ENCODE measurements around the gene RIN3. TPM values are rescaled to one million over a fixed set of nuclear protein-coding genes. Genes with fewer than 3 reads are reported as not detected.

The RIN3 gene
- polyA plus RNA-seq, 3 donors = 4.6 to 5.5 (median 4.9) TPM

DNA sequence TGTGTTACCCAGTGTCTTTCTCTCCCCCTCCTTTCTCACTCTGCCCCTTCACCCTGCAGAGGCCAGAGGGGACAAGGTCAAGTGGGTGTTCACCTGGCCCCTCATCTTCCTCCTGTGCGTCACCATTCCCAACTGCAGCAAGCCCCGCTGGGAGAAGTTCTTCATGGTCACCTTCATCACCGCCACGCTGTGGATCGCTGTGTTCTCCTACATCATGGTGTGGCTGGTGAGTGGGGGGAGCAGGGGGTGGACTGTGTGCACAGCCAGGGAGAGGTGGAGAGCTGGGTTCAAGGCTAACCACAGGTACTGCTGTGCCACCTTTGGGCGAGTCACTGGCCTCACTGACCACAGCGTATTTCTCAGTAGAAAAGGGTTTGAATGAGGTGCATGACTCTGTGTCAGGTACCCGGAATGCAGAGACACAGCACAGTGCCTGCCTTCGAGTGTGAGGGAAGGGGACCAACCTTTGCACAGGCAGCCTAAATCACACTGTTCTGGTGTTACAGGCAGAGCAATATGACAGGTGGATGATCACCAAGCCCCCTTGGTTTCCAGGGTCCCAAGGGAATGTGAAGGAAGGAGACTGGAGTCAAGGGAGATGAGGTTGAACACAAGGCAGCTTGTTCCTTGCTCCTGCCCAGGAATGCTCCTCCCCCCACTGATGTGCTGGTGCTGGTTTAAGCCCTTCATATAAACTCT, 30.8 kb upstream of the RIN3 start:
- no peak for DNase-seq (ENCODE audit: low read depth in 3 of 3, low spot score in 2 of 3)

GRCh38 chr14:92484132-92484823, 29.3 kb upstream of the RIN3 start:
- no peak for DNase-seq (ENCODE audit: low read depth in 3 of 3, low spot score in 2 of 3)

- no peak for DNase-seq (ENCODE audit: low read depth in 3 of 3, low spot score in 2 of 3)
These were observed 26.7 kb upstream of the RIN3 start for GRCh38 chr14:92486881-92487280.

DNA sequence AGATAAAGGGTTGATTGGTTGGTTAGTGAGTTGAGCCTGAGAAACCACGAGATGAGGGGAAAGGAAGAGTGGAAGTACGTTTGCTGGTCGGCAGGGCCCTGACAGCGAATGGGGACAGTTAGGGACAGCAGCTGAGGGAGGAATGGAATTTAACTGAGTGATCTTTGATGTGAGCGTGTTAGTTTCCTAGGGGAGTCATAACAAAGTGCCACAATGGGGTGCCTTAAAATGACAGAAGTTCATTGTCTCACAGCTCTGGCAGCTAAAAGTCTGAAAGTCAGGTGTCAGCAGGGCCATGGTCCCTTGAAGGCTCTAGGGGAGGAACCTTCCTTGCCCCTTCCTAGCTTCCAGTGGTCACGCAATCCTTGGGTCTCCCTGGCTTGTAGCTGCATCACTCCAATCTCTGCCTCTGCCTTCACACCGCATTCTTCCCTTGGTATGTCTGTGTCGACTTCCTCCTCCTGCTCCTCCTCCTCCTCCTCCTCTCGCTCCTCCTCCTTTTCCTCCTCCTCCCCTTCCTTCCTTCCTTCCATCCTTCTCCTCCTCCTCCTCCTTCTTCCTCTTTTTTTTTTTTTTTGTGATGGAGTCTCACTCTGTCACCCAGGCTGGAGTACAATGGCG, 26.0 kb upstream of the RIN3 start:
- DNase-seq (ENCODE audit: low read depth in 3 of 3, low spot score in 2 of 3) = no peak

DNA sequence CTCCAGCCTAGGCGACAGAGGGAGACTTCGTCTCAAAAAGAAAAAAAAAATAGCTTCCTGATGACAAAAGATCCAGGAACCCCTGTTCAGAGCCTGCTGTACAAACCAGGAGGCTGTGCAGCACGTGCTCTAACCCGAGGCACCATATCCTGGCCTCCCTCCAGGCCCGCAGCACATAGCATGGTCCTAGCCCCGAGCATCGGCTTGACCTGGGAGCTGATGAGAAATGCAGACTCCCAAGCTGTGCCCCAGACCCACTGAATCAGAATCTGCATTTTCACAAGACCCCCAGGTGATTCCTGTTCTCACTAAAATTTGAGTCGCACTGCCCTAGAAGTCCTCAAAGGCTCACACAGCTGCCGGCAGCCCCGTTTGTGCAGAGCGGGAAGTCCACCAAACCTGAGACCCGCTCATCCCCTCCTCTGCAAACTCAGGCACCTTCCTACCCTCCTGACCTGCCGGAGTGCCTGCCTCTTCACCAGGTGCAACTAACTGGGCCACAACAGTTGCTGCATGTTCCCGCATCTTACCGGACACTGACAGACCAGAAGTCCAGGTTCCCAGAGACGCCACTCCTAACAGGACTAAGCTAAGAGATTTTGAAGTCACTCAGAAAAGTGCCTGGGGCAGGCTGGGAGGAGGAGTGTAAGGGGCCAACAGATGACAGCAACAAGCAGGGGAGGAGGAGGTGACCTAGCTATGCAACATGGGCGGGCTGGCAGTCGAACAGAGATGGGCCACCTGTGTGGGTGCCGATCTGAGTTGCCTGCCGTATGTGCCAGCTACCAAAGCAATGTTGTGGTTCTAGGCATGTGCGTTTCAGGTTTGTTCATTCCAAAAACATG, 24.0 kb upstream of the RIN3 start:
- no peak for DNase-seq (ENCODE audit: low read depth in 3 of 3, low spot score in 2 of 3)

GRCh38 chr14:92490239-92490959, 23.2 kb upstream of the RIN3 start:
- DNase-seq (ENCODE audit: low read depth in 3 of 3, low spot score in 2 of 3) = no peak

DNA sequence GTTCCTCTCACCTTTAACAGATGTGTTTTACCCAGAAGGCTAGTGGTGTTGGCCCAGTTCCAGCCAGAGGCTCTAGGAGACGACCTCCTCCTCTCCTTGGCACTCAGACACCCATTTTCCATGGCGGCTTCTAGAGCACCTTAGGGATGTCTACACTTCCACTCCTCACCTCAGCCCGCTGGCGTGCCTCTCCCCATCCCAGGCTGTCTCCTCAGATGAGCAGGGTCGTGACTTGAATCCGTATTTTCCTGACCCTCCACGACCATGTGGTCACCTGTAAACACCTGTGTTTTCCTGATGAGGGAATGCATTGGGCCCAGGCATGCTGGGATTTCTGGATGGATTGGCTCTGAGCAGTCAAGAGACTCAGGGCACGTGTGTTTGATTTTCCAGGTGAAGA, 21.8 kb upstream of the RIN3 start:
- no peak for DNase-seq (ENCODE audit: low read depth in 3 of 3, low spot score in 2 of 3)

GRCh38 chr14:92492258-92492657, 21.3 kb upstream of the RIN3 start:
- no peak for DNase-seq (ENCODE audit: low read depth in 3 of 3, low spot score in 2 of 3)

DNA sequence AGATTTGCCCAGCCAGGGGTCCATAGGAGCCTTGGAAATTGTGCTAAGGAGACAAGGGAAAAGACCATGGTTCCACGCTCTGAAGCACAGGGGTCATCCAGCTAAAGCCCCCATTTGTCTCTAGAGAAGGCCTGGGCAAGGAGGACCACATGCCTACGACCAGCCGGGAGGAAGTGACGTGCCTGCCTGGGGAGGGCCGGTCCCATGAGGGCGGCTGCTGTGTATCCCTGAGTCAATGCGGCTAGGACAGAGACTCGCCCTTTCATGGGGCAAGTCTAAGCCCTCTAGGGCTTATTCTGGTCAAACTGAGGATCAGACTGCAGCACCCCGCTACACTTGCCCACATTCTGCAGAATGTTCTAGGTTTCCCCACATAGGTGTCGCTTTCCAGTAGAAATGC, 20.6 kb upstream of the RIN3 start:
- DNase-seq (ENCODE audit: low read depth in 3 of 3, low spot score in 2 of 3) = no peak

- DNase-seq (ENCODE audit: low read depth in 3 of 3, low spot score in 2 of 3) = no peak
These were observed 20.1 kb upstream of the RIN3 start for GRCh38 chr14:92493492-92493891.

GRCh38 chr14:92494512-92494911, 19.1 kb upstream of the RIN3 start:
- no peak for DNase-seq (ENCODE audit: low read depth in 3 of 3, low spot score in 2 of 3)

DNA sequence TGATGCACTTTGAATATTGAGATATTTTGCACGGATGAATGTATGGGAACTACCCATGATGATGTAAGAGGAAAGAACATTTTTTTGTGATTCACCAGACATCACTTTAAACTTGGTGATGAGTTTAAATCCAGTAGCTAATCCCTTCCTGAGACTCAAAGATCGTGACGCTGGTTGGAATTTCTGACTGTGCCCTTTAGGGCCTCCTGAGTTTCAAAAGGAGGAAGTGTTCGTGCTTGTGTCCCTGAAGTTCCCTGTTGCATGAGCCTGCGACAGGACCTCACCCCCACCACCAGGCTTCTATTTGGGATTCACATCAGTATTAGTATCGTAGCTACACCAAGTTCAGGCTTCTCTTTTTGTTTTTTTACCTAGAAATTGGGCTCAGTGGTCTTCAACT, 18.6 kb upstream of the RIN3 start:
- no peak for DNase-seq (ENCODE audit: low read depth in 3 of 3, low spot score in 2 of 3)

GRCh38 chr14:92496191-92496857, 17.3 kb upstream of the RIN3 start:
- no peak for DNase-seq (ENCODE audit: low read depth in 3 of 3, low spot score in 2 of 3)

DNA sequence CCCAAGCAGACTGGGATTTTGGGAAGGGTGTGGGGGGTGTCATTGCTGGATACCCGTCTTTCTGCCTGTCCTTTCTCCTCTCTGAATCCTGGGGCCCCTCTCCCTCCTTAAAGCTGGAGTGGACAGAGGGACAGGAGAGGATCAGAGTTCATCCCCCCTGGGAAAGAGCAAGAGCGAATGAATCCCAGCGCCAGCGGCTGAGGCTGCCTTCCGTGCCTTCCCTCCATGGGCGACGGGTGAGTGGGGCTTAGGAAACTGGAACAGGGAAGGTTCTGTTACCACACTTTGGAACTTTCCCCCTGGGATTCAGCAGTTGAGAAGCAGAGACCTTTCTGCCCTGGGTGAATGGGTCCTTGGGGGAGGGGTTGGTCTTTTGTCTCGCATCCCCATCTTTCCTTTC, 16.2 kb upstream of the RIN3 start:
- no peak for DNase-seq (ENCODE audit: low read depth in 3 of 3, low spot score in 2 of 3)

GRCh38 chr14:92499234-92499633, 14.3 kb upstream of the RIN3 start:
- DNase-seq (ENCODE audit: low read depth in 3 of 3, low spot score in 2 of 3) = no peak

- no peak for DNase-seq (ENCODE audit: low read depth in 3 of 3, low spot score in 2 of 3)
These were observed 13.1 kb upstream of the RIN3 start for GRCh38 chr14:92500491-92500941.

GRCh38 chr14:92501891-92502351, 11.7 kb upstream of the RIN3 start:
- DNase-seq (ENCODE audit: low read depth in 3 of 3, low spot score in 2 of 3) = no peak

GRCh38 chr14:92502541-92503286, 10.9 kb upstream of the RIN3 start:
- no peak for DNase-seq (ENCODE audit: low read depth in 3 of 3, low spot score in 2 of 3)

Data from right renal cortex interstitium (tissue), 3 donors.